Caco-2 (cell line): ENCODE results near the gene MED12L. TPM values are rescaled to one million over a fixed set of nuclear protein-coding genes. Genes with fewer than 3 reads are reported as not detected.
A peak's percentile ranks its signal among the peaks of the same experiment; 100 is the strongest.

Experiments
- BruUV-seq: library from RNA; stranded (reverse); fragments of 400-500 nt; replicated peaks from 2 replicates; lab custom pipeline; 2021; lab: Mats Ljungman, UMichigan
- CTCF ChIA-PET: fragments of 300-600 bp; sonication (Branson Sonifier 250); formaldehyde crosslinking; loops from one replicate; lab custom pipeline; 2022; ENCODE audit warnings: antibody characterized with exemption; lab: Charles Lee
- POLR2A ChIA-PET: fragments of 300-600 bp; sonication (Branson Sonifier 250); formaldehyde crosslinking; loops from one replicate; lab custom pipeline; 2022; ENCODE audit warnings: antibody characterized with exemption; lab: Charles Lee
- DNase-seq, 2 experiments: peaks; one replicate each; pipeline versions ENCODE4 v3.0.0 to v3.0.0-alpha.2; 2020 to 2022
- H3K27me3 ChIP-seq: replicated peaks from 2 replicates; pipeline ENCODE4 v1.6.0; 2011; ENCODE audit warnings: low read length; ENCODE audit not compliant: control insufficient read depth, insufficient read depth
- H3K36me3 ChIP-seq: 2 replicates; pipeline ENCODE4 v1.5.1; 2011; ENCODE audit warnings: low read length; ENCODE audit not compliant: control insufficient read depth, insufficient read depth
- H3K4me1 ChIP-seq: fragments of 250-450 bp; sonication (Bioruptor Pico); 2 replicates; pipeline ENCODE4 v1.5.1; 2020; ENCODE audit warnings: mild to moderate bottlenecking
- H3K4me3 ChIP-seq: 2 replicates; pipeline ENCODE4 v1.5.1; 2011; ENCODE audit warnings: low read depth, mild to moderate bottlenecking, control low read depth, low read length
- H3K9me3 ChIP-seq: fragments of 250-450 bp; sonication (Bioruptor Pico); 2 replicates; pipeline ENCODE4 v1.5.1; 2020; ENCODE audit warnings: mild to moderate bottlenecking, moderate library complexity
- H3K27ac Mint-ChIP-seq: one replicate; pipeline ENCODE4 v1.8.0; 2022; ENCODE audit warnings: mixed read lengths; ENCODE audit not compliant: unreplicated experiment
- H3K27me3 Mint-ChIP-seq: one replicate; pipeline ENCODE4 v1.8.0; 2022; ENCODE audit warnings: mixed read lengths; ENCODE audit not compliant: insufficient read depth, unreplicated experiment
- H3K36me3 Mint-ChIP-seq: one replicate; pipeline ENCODE4 v1.8.0; 2022; ENCODE audit warnings: mild to moderate bottlenecking, mixed read lengths; ENCODE audit not compliant: insufficient read depth, unreplicated experiment
- H3K4me1 Mint-ChIP-seq: one replicate; pipeline ENCODE4 v1.8.0; 2022; ENCODE audit warnings: low read depth, mixed read lengths; ENCODE audit not compliant: unreplicated experiment
- H3K4me3 Mint-ChIP-seq: one replicate; pipeline ENCODE4 v1.8.0; 2022; ENCODE audit warnings: mild to moderate bottlenecking, moderate library complexity, mixed read lengths; ENCODE audit not compliant: unreplicated experiment
- H3K9me3 Mint-ChIP-seq: one replicate; pipeline ENCODE4 v1.8.0; 2022; ENCODE audit warnings: mixed read lengths; ENCODE audit not compliant: unreplicated experiment
- intact Hi-C: fragments of 100-400 bp; cut with micrococcal nuclease; formaldehyde crosslinking; loops from one replicate; pipeline ENCODE4 v1.10.0; 2022; ENCODE audit not compliant: unreplicated experiment
- total RNA-seq: library from RNA; stranded (reverse); gene quantifications from 2 replicates; pipeline ENCODE4 v1.2.3, GENCODE V29; 2022
- TF ChIP-seq, protein P1 (sequence below), 2 experiments: fragments of 200-600 bp in 1 of 2; IDR thresholded peaks; 1 replicate in 1 of 2; 2 replicates in 1 of 2; pipeline versions ENCODE4 v1.5.1 to v1.8.0; 2011 to 2022; ENCODE audit warnings: antibody characterized with exemption in 1 of 2, control low read depth in 1 of 2, inconsistent platforms in 1 of 2, low read depth in 1 of 2, low read length in 1 of 2, mild to moderate bottlenecking in 1 of 2, moderate library complexity in 1 of 2; ENCODE audit not compliant: insufficient read depth in 1 of 2, severe bottlenecking in 1 of 2, unreplicated experiment in 1 of 2

Gene MED12L
- total RNA-seq, 1 experiment from 2014 or later, result 21.5 TPM

GRCh38 chr3:151082880-151083838 lies 2.3 kb upstream of the MED12L start:
- ChIA-PET POLR2A (no interaction called here), CTCF (interaction anchor here (0.6 kb wide), 1 partner anchor 16 kb away, joined by 3 read pairs; no protein-coding TSS in a partner anchor)
- no peak overlapping the region for H3K4me3 ChIP-seq
- no peaks in the 10 kb centered on the region for H3K9me3 ChIP-seq
- no peaks in the 10 kb centered on the region for H3K27me3 ChIP-seq
- Mint-ChIP-seq H3K36me3 (peaks cover 8% of the 10 kb centered on the region), H3K4me3 (no peak overlapping the region), H3K4me1 (peaks cover 15% of the 10 kb centered on the region), H3K27me3 (no peaks in the 10 kb centered on the region), H3K27ac (no peak overlapping the region), H3K9me3 (no peaks in the 10 kb centered on the region)
- intact Hi-C loops, result loop anchor here (10.0 kb wide), 1 partner anchor 298 kb away; no protein-coding TSS in a partner anchor
- BruUV-seq, result no TSS peak
- TF ChIP-seq, protein P1, sequence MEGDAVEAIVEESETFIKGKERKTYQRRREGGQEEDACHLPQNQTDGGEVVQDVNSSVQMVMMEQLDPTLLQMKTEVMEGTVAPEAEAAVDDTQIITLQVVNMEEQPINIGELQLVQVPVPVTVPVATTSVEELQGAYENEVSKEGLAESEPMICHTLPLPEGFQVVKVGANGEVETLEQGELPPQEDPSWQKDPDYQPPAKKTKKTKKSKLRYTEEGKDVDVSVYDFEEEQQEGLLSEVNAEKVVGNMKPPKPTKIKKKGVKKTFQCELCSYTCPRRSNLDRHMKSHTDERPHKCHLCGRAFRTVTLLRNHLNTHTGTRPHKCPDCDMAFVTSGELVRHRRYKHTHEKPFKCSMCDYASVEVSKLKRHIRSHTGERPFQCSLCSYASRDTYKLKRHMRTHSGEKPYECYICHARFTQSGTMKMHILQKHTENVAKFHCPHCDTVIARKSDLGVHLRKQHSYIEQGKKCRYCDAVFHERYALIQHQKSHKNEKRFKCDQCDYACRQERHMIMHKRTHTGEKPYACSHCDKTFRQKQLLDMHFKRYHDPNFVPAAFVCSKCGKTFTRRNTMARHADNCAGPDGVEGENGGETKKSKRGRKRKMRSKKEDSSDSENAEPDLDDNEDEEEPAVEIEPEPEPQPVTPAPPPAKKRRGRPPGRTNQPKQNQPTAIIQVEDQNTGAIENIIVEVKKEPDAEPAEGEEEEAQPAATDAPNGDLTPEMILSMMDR (IDR thresholded peaks at IDR 0.05; ENCODE audit: insufficient read depth in 1 of 2, low read depth in 1 of 2, low read length in 1 of 2, severe bottlenecking in 1 of 2, unreplicated experiment in 1 of 2), result no peak
- H3K4me1 ChIP-seq, result peaks cover 7% of the 10 kb centered on the region; the same call in 1 of the 2 replicates
- no peaks in the 10 kb centered on the region for H3K36me3 ChIP-seq
- no peak for DNase-seq

- no TSS peak for BruUV-seq
- no peaks in the 10 kb centered on the region for H3K9me3 Mint-ChIP-seq
- ChIA-PET CTCF (interaction anchor here (0.6 to 2.2 kb wide), 6 partner anchors 18 to 1118 kb away, joined by 3 to 13 read pairs (median 6); no protein-coding TSS in a partner anchor), POLR2A (interaction anchor here (0.6 kb wide), 1 partner anchor 21 kb away, joined by 7 read pairs; no protein-coding TSS in a partner anchor)
- intact Hi-C loops, result loop anchor here (10.0 kb wide), 1 partner anchor 300 kb away; no protein-coding TSS in a partner anchor
- H3K27me3 Mint-ChIP-seq, result no peaks in the 10 kb centered on the region
- Histone ChIP-seq H3K36me3 (no peaks in the 10 kb centered on the region), H3K4me1 (peaks cover 7% of the 10 kb centered on the region; the same call in 1 of the 2 replicates), H3K9me3 (no peaks in the 10 kb centered on the region), H3K4me3 (peak overlapping the region; percentile 75), H3K27me3 (no peaks in the 10 kb centered on the region)
- TF ChIP-seq, protein P1 (IDR thresholded peaks at IDR 0.05; ENCODE audit: insufficient read depth in 1 of 2, low read depth in 1 of 2, low read length in 1 of 2, severe bottlenecking in 1 of 2, unreplicated experiment in 1 of 2), result no peak
- peak overlapping the region; percentile 86 for H3K4me3 Mint-ChIP-seq
- peaks cover 16% of the 10 kb centered on the region for H3K4me1 Mint-ChIP-seq
- peaks cover 11% of the 10 kb centered on the region for H3K36me3 Mint-ChIP-seq
- DNase-seq, result no peak
- H3K27ac Mint-ChIP-seq, result no peak overlapping the region
Measured at GRCh38 chr3:151084893-151085226, 604 bp upstream of the MED12L start.

DNA sequence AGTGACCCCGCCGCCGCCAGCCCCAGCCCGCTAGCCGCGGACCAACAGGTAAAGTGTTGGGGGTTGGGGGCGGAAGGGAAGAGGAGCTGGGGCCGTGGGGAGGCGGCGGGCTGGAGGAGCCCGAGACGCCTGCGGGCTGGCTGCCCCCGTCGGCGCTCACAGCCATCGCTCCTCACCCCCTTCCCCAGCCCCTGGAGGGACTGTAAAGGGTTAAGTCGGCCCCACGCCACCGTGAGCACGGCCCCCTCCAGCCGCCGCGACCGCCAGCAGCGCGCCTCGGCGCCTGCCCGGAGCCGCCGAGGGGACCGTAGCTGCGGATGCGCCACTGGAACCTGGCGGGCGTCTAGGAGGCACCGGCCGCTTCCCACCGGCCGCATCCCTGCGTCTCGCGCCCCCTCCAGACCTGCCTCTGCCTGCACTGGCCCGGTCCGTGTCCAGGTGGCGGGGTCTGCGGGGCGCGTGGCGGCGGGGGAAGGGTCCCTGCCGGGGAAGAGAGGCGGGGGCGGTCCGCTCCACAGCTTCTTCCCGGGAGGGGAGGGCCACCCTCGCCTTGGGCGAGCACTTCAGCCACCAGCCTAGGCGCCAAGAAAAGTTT lies 522 bp downstream of the MED12L start:
- Mint-ChIP-seq H3K36me3 (peaks cover 15% of the 10 kb centered on the region), H3K27me3 (no peaks in the 10 kb centered on the region), H3K27ac (no peak overlapping the region), H3K4me1 (peaks cover 20% of the 10 kb centered on the region), H3K4me3 (peak overlapping the region; percentile 86), H3K9me3 (no peaks in the 10 kb centered on the region)
- peak; percentile 39 to 53 for DNase-seq
- Histone ChIP-seq H3K36me3 (no peaks in the 10 kb centered on the region), H3K4me1 (peaks cover 7% of the 10 kb centered on the region; the same call in 1 of the 2 replicates), H3K27me3 (no peaks in the 10 kb centered on the region), H3K4me3 (peak overlapping the region; percentile 75), H3K9me3 (no peaks in the 10 kb centered on the region)
- no TSS peak for BruUV-seq
- ChIA-PET POLR2A (interaction anchor here (0.6 kb wide), 1 partner anchor 23 kb away, joined by 11 read pairs; no protein-coding TSS in a partner anchor), CTCF (interaction anchor here (0.7 to 2.2 kb wide), 15 partner anchors 19 to 1528 kb away, joined by 3 to 13 read pairs (median 4); no protein-coding TSS in a partner anchor)
- intact Hi-C loops, result loop anchor here (1.0 to 10.0 kb wide), 6 partner anchors 19 to 301 kb away; no protein-coding TSS in a partner anchor
- TF ChIP-seq, protein P1 (IDR thresholded peaks at IDR 0.05; ENCODE audit: insufficient read depth in 1 of 2, low read depth in 1 of 2, low read length in 1 of 2, severe bottlenecking in 1 of 2, unreplicated experiment in 1 of 2), result no peak
